HG02763 (cell line): Measurements from ENCODE around the gene PRDM16.

Experiments
- ATAC-seq: cut with Tn5 transposase; IDR thresholded peaks from one replicate; pipeline ENCODE4 v1.9.1; 2021; ENCODE audit warnings: mild to moderate bottlenecking, moderate library complexity; ENCODE audit not compliant: unreplicated experiment

PRDM16 gene

GRCh38 chr1:3219005-3219790, 150.2 kb downstream of the PRDM16 start:
- no peak for ATAC-seq

GRCh38 chr1:3219791-3220467, 150.9 kb downstream of the PRDM16 start:
- ATAC-seq, result no peak

- no peak for ATAC-seq
Measured at GRCh38 chr1:3221112-3222041, 152.4 kb downstream of the PRDM16 start.

GRCh38 chr1:3222042-3222692, 153.2 kb downstream of the PRDM16 start:
- ATAC-seq, result no peak

- no peak for ATAC-seq
Measured at GRCh38 chr1:3225661-3226060, 156.7 kb downstream of the PRDM16 start.

- no peak for ATAC-seq
Measured at GRCh38 chr1:3226191-3226590, 157.2 kb downstream of the PRDM16 start.

GRCh38 chr1:3226701-3227350, 157.8 kb downstream of the PRDM16 start:
- ATAC-seq, result no peak

GRCh38 chr1:3227351-3227704, 158.3 kb downstream of the PRDM16 start:
- no peak for ATAC-seq

- no peak for ATAC-seq
Measured at GRCh38 chr1:3227893-3228292, 158.9 kb downstream of the PRDM16 start.

- ATAC-seq, result no peak
Measured at GRCh38 chr1:3229081-3229725, 160.2 kb downstream of the PRDM16 start.

GRCh38 chr1:3230553-3230952, 161.6 kb downstream of the PRDM16 start:
- no peak for ATAC-seq

- ATAC-seq, result no peak
Measured at GRCh38 chr1:3231245-3231644, 162.2 kb downstream of the PRDM16 start.

GRCh38 chr1:3231826-3232225, 162.8 kb downstream of the PRDM16 start:
- no peak for ATAC-seq

- no peak for ATAC-seq
Measured at GRCh38 chr1:3233031-3233430, 164.0 kb downstream of the PRDM16 start.

- ATAC-seq, result no peak
Measured at GRCh38 chr1:3233551-3233950, 164.5 kb downstream of the PRDM16 start.

- no peak for ATAC-seq
Measured at GRCh38 chr1:3234281-3234680, 165.3 kb downstream of the PRDM16 start.

GRCh38 chr1:3234956-3235355, 166.0 kb downstream of the PRDM16 start:
- no peak for ATAC-seq

- ATAC-seq, result no peak
Measured at GRCh38 chr1:3235496-3235895, 166.5 kb downstream of the PRDM16 start.

- no peak for ATAC-seq
Measured at GRCh38 chr1:3236361-3236760, 167.4 kb downstream of the PRDM16 start.

- no peak for ATAC-seq
Measured at GRCh38 chr1:3236955-3237354, 168.0 kb downstream of the PRDM16 start.
